HG03139 (cell line): ENCODE results near the gene MOB3C.
A peak's percentile ranks its signal among the peaks of the same experiment; 100 is the strongest.
"Not testable (repeated sequence)": the region's sequence is repeated elsewhere in the genome, so short reads cannot be mapped to it uniquely, and the experiment has no call there.

ENCODE experiments used
- ATAC-seq: cut with Tn5 transposase; IDR thresholded peaks from one replicate; pipeline ENCODE4 v1.9.1; 2021; ENCODE audit not compliant: unreplicated experiment

Gene MOB3C

GRCh38 chr1:46616277-46617107 lies at the start of gene MOB3C:
TSS of gene MOB3C (minus strand) at chr1:46616811. CDS start at chr1:46613321, 3,490 bp downstream.
- ATAC-seq, result peak; percentile 55

- no peak for ATAC-seq
Observed at GRCh38 chr1:46665983-46666382, 49.4 kb upstream of the MOB3C start.

GRCh38 chr1:46662919-46663318 lies 46.3 kb upstream of the MOB3C start:
- not testable (repeated sequence) for ATAC-seq

- ATAC-seq, result not testable (repeated sequence)
Observed at GRCh38 chr1:46660116-46660515, 43.5 kb upstream of the MOB3C start.

- ATAC-seq, result no peak
Observed at GRCh38 chr1:46659307-46659870, 42.8 kb upstream of the MOB3C start.

GRCh38 chr1:46657775-46658174 lies 41.2 kb upstream of the MOB3C start:
- no peak for ATAC-seq

GRCh38 chr1:46656643-46657042 lies 40.0 kb upstream of the MOB3C start:
- no peak for ATAC-seq

GRCh38 chr1:46655848-46656247 lies 39.2 kb upstream of the MOB3C start:
- no peak for ATAC-seq

GRCh38 chr1:46654698-46655097 lies 38.1 kb upstream of the MOB3C start:
- not testable (repeated sequence) for ATAC-seq

GRCh38 chr1:46654012-46654411 lies 37.4 kb upstream of the MOB3C start:
- ATAC-seq, result no peak

- no peak for ATAC-seq
Observed at GRCh38 chr1:46653405-46653958, 36.9 kb upstream of the MOB3C start.

- ATAC-seq, result no peak
Observed at GRCh38 chr1:46652321-46653100, 35.9 kb upstream of the MOB3C start.

GRCh38 chr1:46651152-46651551 lies 34.5 kb upstream of the MOB3C start:
- ATAC-seq, result not testable (repeated sequence)

GRCh38 chr1:46650491-46650890 lies 33.9 kb upstream of the MOB3C start:
- no peak for ATAC-seq

- no peak for ATAC-seq
Observed at GRCh38 chr1:46649764-46650163, 33.2 kb upstream of the MOB3C start.

- no peak for ATAC-seq
Observed at GRCh38 chr1:46647611-46648010, 31.0 kb upstream of the MOB3C start.

GRCh38 chr1:46646844-46647243 lies 30.2 kb upstream of the MOB3C start:
- ATAC-seq, result no peak

GRCh38 chr1:46646331-46646730 lies 29.7 kb upstream of the MOB3C start:
- no peak for ATAC-seq

- no peak for ATAC-seq
Observed at GRCh38 chr1:46645815-46646214, 29.2 kb upstream of the MOB3C start.

GRCh38 chr1:46643368-46643775 lies 26.8 kb upstream of the MOB3C start:
- ATAC-seq, result no peak

- ATAC-seq, result no peak
Observed at GRCh38 chr1:46642115-46642680, 25.6 kb upstream of the MOB3C start.
